CD4-positive, alpha-beta T cell treated with Interleukin-15 for 4 hours (primary cell): ENCODE measurements around the gene PNPO.

ENCODE experiments used
- DNase-seq: peaks from one replicate; pipeline ENCODE4 v3.0.0-alpha.2; 2020; ENCODE audit warnings: low spot score

The PNPO gene

GRCh38 chr17:47998044-47998443 lies 56.7 kb downstream of the PNPO start:
- DNase-seq, result no peak
